Adipose tissue (tissue), 3 donors: ENCODE measurements around the gene CUL4A. TPM values are rescaled to one million over a fixed set of nuclear protein-coding genes. Genes with fewer than 3 reads are reported as not detected.

Experiments
- H3K27ac ChIP-seq: one replicate; pipeline ENCODE4 v1.5.1; 2013; ENCODE audit warnings: low read depth, low read length
- WGBS, 3 donors: extraction: QIAGEN DNeasy Blood & Tissue Kit; methylation state at CpG; one replicate each; pipeline ENCODE4 v1.1.7; 2013; 5-methylcytosine and 5-hydroxymethylcytosine counted together
- polyA plus RNA-seq, 3 donors: library from polyadenylated mRNA; stranded (reverse); fragments of 200-250 nt; gene quantifications; one replicate each; pipeline ENCODE4 v1.2.3, GENCODE V29; 2013
- donor health status: healthy with polysubstance abuse.
- donor health status: Bipolar disorder and iron deficiency.
- donor health status: healthy.

The CUL4A gene
- polyA plus RNA-seq, 3 donors = 23.5 to 39.5 (median 31.8) TPM

GRCh38 chr13:113178070-113178895, 31.1 kb upstream of the CUL4A start:
- H3K27ac ChIP-seq = no peak overlapping the region
- 86 to 91% (median 89%) methylated on average over 25 of the region's 25 CpGs for WGBS, 3 donors

- no peak overlapping the region for H3K27ac ChIP-seq
Measured at GRCh38 chr13:113178896-113179167, 30.6 kb upstream of the CUL4A start.

GRCh38 chr13:113179374-113180230, 29.8 kb upstream of the CUL4A start:
- no peak overlapping the region for H3K27ac ChIP-seq
- 84 to 88% (median 86%) methylated on average over 28 of the region's 28 CpGs for WGBS, 3 donors

More at GRCh38 chr13:113178896-113179167, 30.6 kb upstream of the CUL4A start:
- 79 to 92% (median 86%) methylated on average over 3 of the region's 3 CpGs for WGBS, 3 donors

GRCh38 chr13:113182046-113182445, 27.4 kb upstream of the CUL4A start:
- H3K27ac ChIP-seq = no peak overlapping the region
- WGBS, 3 donors = 84 to 89% (median 87%) methylated on average over 4 of the region's 4 CpGs

- WGBS, 3 donors = 83 to 92% (median 88%) methylated on average over 14 of the region's 14 CpGs
- H3K27ac ChIP-seq = no peak overlapping the region
Measured at GRCh38 chr13:113183450-113184129, 25.8 kb upstream of the CUL4A start.

GRCh38 chr13:113184568-113185440, 24.6 kb upstream of the CUL4A start:
- H3K27ac ChIP-seq = no peak overlapping the region
- WGBS, 3 donors = 81 to 89% (median 83%) methylated on average over 20 to 22 of the region's 22 CpGs

- H3K27ac ChIP-seq = no peak overlapping the region
- 78 to 87% (median 82%) methylated on average over 12 to 13 of the region's 13 CpGs for WGBS, 3 donors
Measured at GRCh38 chr13:113186061-113186900, 23.1 kb upstream of the CUL4A start.

GRCh38 chr13:113187263-113187669, 22.1 kb upstream of the CUL4A start:
- WGBS, 3 donors = 63 to 88% (median 65%) methylated on average over 9 of the region's 9 CpGs
- H3K27ac ChIP-seq = no peak overlapping the region

- H3K27ac ChIP-seq = no peak overlapping the region
- 92 to 94% (median 93%) methylated on average over 23 of the region's 23 CpGs for WGBS, 3 donors
Measured at GRCh38 chr13:113187883-113188665, 21.3 kb upstream of the CUL4A start.

GRCh38 chr13:113190181-113190580, 19.2 kb upstream of the CUL4A start:
- whole genome bisulfite sequencing, 3 donors = 76 to 85% (median 83%) methylated on average over 4 of the region's 4 CpGs
- no peak overlapping the region for H3K27ac ChIP-seq

GRCh38 chr13:113192279-113192678, 17.1 kb upstream of the CUL4A start:
- WGBS, 3 donors = 80 to 92% (median 87%) methylated on average over 4 of the region's 4 CpGs

GRCh38 chr13:113192902-113193301, 16.5 kb upstream of the CUL4A start:
- WGBS, 3 donors = 94 to 98% (median 96%) methylated on average over 2 of the region's 2 CpGs
- H3K27ac ChIP-seq = no peak overlapping the region

More at GRCh38 chr13:113192279-113192678, 17.1 kb upstream of the CUL4A start:
- no peak overlapping the region for H3K27ac ChIP-seq

GRCh38 chr13:113195360-113195759, 14.1 kb upstream of the CUL4A start:
- H3K27ac ChIP-seq = no peak overlapping the region
- 30 to 71% (median 60%) methylated on average over 6 of the region's 6 CpGs for WGBS, 3 donors

GRCh38 chr13:113196970-113197737, 12.3 kb upstream of the CUL4A start:
- no peak overlapping the region for H3K27ac ChIP-seq
- WGBS, 3 donors = 92 to 96% (median 92%) methylated on average over 9 of the region's 9 CpGs

GRCh38 chr13:113201815-113202214, 7.6 kb upstream of the CUL4A start:
- no peak overlapping the region for H3K27ac ChIP-seq
- 90 to 93% (median 91%) methylated on average over 2 of the region's 2 CpGs for WGBS, 3 donors

GRCh38 chr13:113202912-113203311, 6.5 kb upstream of the CUL4A start:
- WGBS, 3 donors = 82 to 93% (median 91%) methylated on average over 4 of the region's 4 CpGs
- no peak overlapping the region for H3K27ac ChIP-seq
